GM23248 (cell line): Measurements from ENCODE around the gene PWP1.

Source experiments
- EZH2 ChIP-seq: fragments of 200-600 bp; sonication (generic); IDR thresholded peaks from 2 replicates; pipeline ENCODE4 v1.6.1; 2018; ENCODE audit warnings: antibody characterized with exemption, mild to moderate bottlenecking; ENCODE audit not compliant: insufficient read depth, poor library complexity, severe bottlenecking
- EZH2phosphoT487 ChIP-seq: fragments of 200-600 bp; sonication (generic); IDR thresholded peaks from 2 replicates; pipeline ENCODE4 v1.6.1; 2018; ENCODE audit warnings: antibody characterized with exemption, moderate library complexity, mild to moderate bottlenecking, low read depth; ENCODE audit not compliant: insufficient read depth

- TF ChIP-seq EZH2 (no peak), EZH2phosphoT487 (no peak)
Measured at GRCh38 chr12:107702106-107702505, 16.5 kb downstream of the PWP1 start.
